Heart right ventricle (tissue), 16 donors: ENCODE data around the gene GGPS1. TPM values are rescaled to one million over a fixed set of nuclear protein-coding genes. Genes with fewer than 3 reads are reported as not detected.

Source experiments
- ATAC-seq, 8 donors: fragments of 200-7000 bp; cut with Tn5 transposase; one replicate each; pipeline ENCODE4 v1.9.1; 2020; ENCODE audit warnings: mild to moderate bottlenecking in 8 of 8, moderate library complexity in 8 of 8, moderate number of reproducible peaks in 1 of 8
- DNase-seq, 2 donors: peaks; one replicate each; pipeline ENCODE4 v3.0.0-alpha.2; 2020
- H3K27ac ChIP-seq, 10 donors: fragments of 200-600 bp; sonication (generic) in 2 of 10; one replicate each; pipeline versions ENCODE4 v1.5.0 to v1.8.0; 2020 to 2022; ENCODE audit warnings: mild to moderate bottlenecking in 3 of 10
- H3K27me3 ChIP-seq, 7 donors: fragments of 200-600 bp; one replicate each; pipeline ENCODE4 v1.8.0; 2021 to 2022; ENCODE audit warnings: mild to moderate bottlenecking in 2 of 7
- H3K36me3 ChIP-seq, 9 donors: fragments of 200-600 bp; sonication (generic) in 1 of 9; one replicate each; pipeline versions ENCODE4 v1.5.0 to v1.8.0; 2020 to 2022; ENCODE audit warnings: mild to moderate bottlenecking in 2 of 9
- H3K4me1 ChIP-seq, 9 donors: fragments of 200-600 bp; sonication (generic) in 1 of 9; one replicate each; pipeline versions ENCODE4 v1.5.0 to v1.8.0; 2020 to 2022; ENCODE audit warnings: mild to moderate bottlenecking in 4 of 9
- H3K4me3 ChIP-seq, 10 donors: fragments of 200-600 bp; sonication (generic) in 2 of 10; one replicate each; pipeline versions ENCODE4 v1.5.0 to v1.8.0; 2020 to 2022; ENCODE audit warnings: mild to moderate bottlenecking in 7 of 10, moderate library complexity in 2 of 10
- H3K9me3 ChIP-seq, 11 donors: fragments of 200-600 bp in 10 of 11; sonication (generic) in 2 of 11; one replicate each; pipeline versions ENCODE4 v1.5.0 to v1.8.0; 2013 to 2022; ENCODE audit warnings: mild to moderate bottlenecking in 2 of 11, control low read depth in 1 of 11, moderate library complexity in 1 of 11
- CTCF ChIP-seq, 9 donors: fragments of 200-600 bp; sonication (generic) in 2 of 9; IDR thresholded peaks; one replicate each; pipeline versions ENCODE4 v1.5.0 to v1.8.0; 2021 to 2022; ENCODE audit warnings: antibody characterized with exemption in 9 of 9, mild to moderate bottlenecking in 5 of 9, moderate library complexity in 1 of 9
- WGBS, 2 donors: extraction: QIAGEN DNeasy Blood & Tissue Kit; methylation state at CpG; one replicate each; pipeline ENCODE4 v1.1.7; 2013; ENCODE audit warnings: inconsistent platforms in 1 of 2; 5-methylcytosine and 5-hydroxymethylcytosine counted together
- intact Hi-C, 10 donors: fragments of 100-400 bp; cut with DNase I; formaldehyde crosslinking; loops; one replicate each; pipeline versions ENCODE4 v1.11.1 to v1.14.2; 2022
- polyA plus RNA-seq, 2 donors: library from polyadenylated mRNA; stranded (reverse); fragments of 200-250 nt; gene quantifications; one replicate each; pipeline ENCODE4 v1.2.3, GENCODE V29; 2013
- total RNA-seq, 10 donors: library from RNA; stranded (reverse); fragmentation: NEBNext Ultra II Directional in 3 of 10; extraction: Animal tissue kit (Norgen Biotek cat#: 25700) in 3 of 10; gene quantifications; one replicate each; pipeline versions ENCODE4 v1.2.1 to v1.2.4, GENCODE V29; 2021 to 2023
- donor health status: Arrhythmogenic right ventricular cardiomyopathy.
- donor health status: ischemic (EF 13 %, LVEDD 7.1; RV severe dilation, severe dysfunction).
- donor health status: healthy with polysubstance abuse.
- donor health status: DM: no; HTN: yes; CAD: no.
- donor health status: DM: no; HTN: no; CAD: no.
- donor health status: ischemic (EF 25% LVEDD 6.9; RV normal size, moderate dysfunction).
- donor health status: ischemic (EF 25% LVEDD 5.7; RV mildly dilated, moderate dysfunction).
- donor health status: healthy.
- donor health status: DM: yes; HTN: yes; CAD: no.
- donor health status: Ischemic cardiomyopathy.
- donor health status: ischemic (EF 35%, LVEDD 5.7; RV mildly dilated, moderate dysfunction).
- donor health status: nonischemic (EF 11% LVEDD 7.7; RV severe dilation, severe dysfunction).
- donor health status: DM: yes; HTN: yes; CAD: no.
- donor health status: PGD.
- donor health status: ischemic (EF 29% LVEDD 5.4; RV normal size, mild dysfunction).
- donor health status: nonischemic (EF 23%, LVEDD 6.1; RV moderate dilation, normal function).

Gene GGPS1
- total and polyA plus RNA-seq, 12 donors, result 21.0 to 40.0 (median 33.9) TPM

- ATAC-seq, result no peak
- intact Hi-C loops, result no loop called here
- no peak for TF ChIP-seq CTCF (IDR thresholded peaks at IDR 0.05)
- H3K27me3 ChIP-seq, result no peaks in the 10 kb centered on the region
- H3K36me3 ChIP-seq, result peaks cover 0 to 4% (median 0%) of the 10 kb centered on the region in 9 donors
- H3K4me1 ChIP-seq, result no peaks in the 10 kb centered on the region
- WGBS, 2 donors, result 97% methylated on average over 4 of the region's 4 CpGs
- no peak for DNase-seq
- no peak overlapping the region for H3K4me3 ChIP-seq
- no peak overlapping the region for H3K27ac ChIP-seq
- peaks cover 0 to 12% (median 4%) of the 10 kb centered on the region in 11 donors for H3K9me3 ChIP-seq
Observed at GRCh38 chr1:235391874-235392273, 63.5 kb downstream of the GGPS1 start.

Other genes with a start within 250 kb of the GGPS1 start
- gene TOMM20, start 199.7 kb upstream of the GGPS1 start, total RNA-seq, result 100 to 1,000 TPM in 3 of 10 donors, 10 to 100 TPM in 7; 85.0 to 113 (median 94.6) TPM
- gene TOMM20, start 199.7 kb upstream of the GGPS1 start, polyA plus RNA-seq, result 10 to 100 TPM; 40.0 to 54.4 TPM
- 10 to 100 TPM; 41.5 to 61.6 (median 50.4) TPM for gene RBM34, start 167.3 kb upstream of the GGPS1 start, total RNA-seq
- gene RBM34, start 167.3 kb upstream of the GGPS1 start, polyA plus RNA-seq, result 100 to 1,000 TPM in 1 of 2 donors, 10 to 100 TPM in 1; 67.0 to 139 TPM
- 10 to 100 TPM; 12.2 to 21.5 (median 15.5) TPM for gene ARID4B, start 391 bp upstream of the GGPS1 start, total RNA-seq
- 10 to 100 TPM in 1 of 2 donors, 1 to 10 TPM in 1; 4.8 to 17.8 TPM for gene ARID4B, start 391 bp upstream of the GGPS1 start, polyA plus RNA-seq
- gene TBCE, start 38.9 kb downstream of the GGPS1 start, total RNA-seq, result 10 to 100 TPM in 9 of 10 donors, 1 to 10 TPM in 1; 9.0 to 24.2 (median 20.0) TPM
- gene TBCE, start 38.9 kb downstream of the GGPS1 start, polyA plus RNA-seq, result 10 to 100 TPM; 15.5 to 42.9 TPM
- 10 to 100 TPM; 17.1 to 26.6 (median 22.4) TPM for gene B3GALNT2, start 175.9 kb downstream of the GGPS1 start, total RNA-seq
- 1 to 10 TPM; 2.6 to 4.2 TPM for gene B3GALNT2, start 175.9 kb downstream of the GGPS1 start, polyA plus RNA-seq